Right lobe of liver (tissue), 6 donors: ENCODE measurements around the gene APBA2. TPM values are rescaled to one million over a fixed set of nuclear protein-coding genes. Genes with fewer than 3 reads are reported as not detected.

Source experiments
- ATAC-seq, 4 donors: fragments of 200-7000 bp; cut with Tn5 transposase; one replicate each; pipeline ENCODE4 v1.9.1; 2020; ENCODE audit warnings: mild to moderate bottlenecking in 4 of 4, moderate library complexity in 4 of 4
- DNase-seq, 3 donors: peaks; one replicate each; pipeline ENCODE4 v3.0.0-alpha.2; 2020
- H3K27ac ChIP-seq, 3 donors: fragments of 200-600 bp; one replicate each; pipeline ENCODE4 v1.8.0; 2022
- H3K27me3 ChIP-seq, 2 donors: fragments of 200-600 bp; one replicate each; pipeline ENCODE4 v1.8.0; 2022
- H3K36me3 ChIP-seq, 4 donors: fragments of 200-600 bp; sonication (generic) in 1 of 4; one replicate each; pipeline versions ENCODE4 v1.5.1 to v1.8.0; 2017 to 2022; ENCODE audit warnings: control low read depth in 1 of 4
- H3K4me1 ChIP-seq, 4 donors: fragments of 200-600 bp; sonication (generic) in 1 of 4; one replicate each; pipeline versions ENCODE4 v1.5.1 to v1.8.0; 2017 to 2022; ENCODE audit warnings: control low read depth in 1 of 4
- H3K4me3 ChIP-seq, 3 donors: fragments of 200-600 bp; one replicate each; pipeline ENCODE4 v1.8.0; 2022
- H3K9me3 ChIP-seq, 4 donors: fragments of 200-600 bp; sonication (generic) in 1 of 4; one replicate each; pipeline versions ENCODE4 v1.5.1 to v1.8.0; 2017 to 2022; ENCODE audit warnings: control low read depth in 1 of 4
- POLR2A ChIP-seq: fragments of 450-650 bp; IDR thresholded peaks from one replicate; pipeline ENCODE4 v1.6.1; 2017; ENCODE audit warnings: antibody characterized with exemption, mild to moderate bottlenecking
- WGBS: methylation state at CpG from one replicate; pipeline ENCODE4 v1.1.6; 2018; ENCODE audit warnings: low coverage, low lambda C conversion rate; ENCODE audit not compliant: insufficient coverage; ENCODE audit errors: missing lambda C conversion rate; 5-methylcytosine and 5-hydroxymethylcytosine counted together
- intact Hi-C, 2 donors: fragments of 100-400 bp; cut with DNase I; formaldehyde crosslinking; loops; one replicate each; pipeline versions ENCODE4 v1.11.2 to v1.14.1; 2022
- total RNA-seq, 6 experiments: library from RNA; depleted of rRNA in 2 of 6; stranded (reverse); fragments of >200 nt in 2 of 6; fragmentation: NEBNext Ultra II Directional in 3 of 6; extraction: Animal tissue kit (Norgen Biotek cat#: 25700) in 3 of 6; gene quantifications; one replicate each; pipeline versions ENCODE4 v1.1.0 to v1.2.4, GENCODE V29; 2016 to 2023
- TF ChIP-seq, protein P1 (sequence below), 4 donors: fragments of 200-600 bp in 3 of 4; fragments of 450-650 bp in 1 of 4; IDR thresholded peaks; one replicate each; pipeline versions ENCODE4 v1.5.1 to v1.8.0; 2016 to 2022; ENCODE audit warnings: antibody characterized with exemption in 4 of 4, mild to moderate bottlenecking in 2 of 4
- donor health status: DM: no; HTN: yes; CAD: no.
- donor health status: DM: no; HTN: no; CAD: no.
- donor health status: DM: no; HTN: no; CAD: no.
- donor health status: DM: no; HTN: yes; CAD: no.
- donor health status: DM: no; HTN: yes; CAD: no.

Gene APBA2
- total RNA-seq, 6 experiments from 2014 or later, result 0.51 to 0.75 (median 0.69) TPM

- Histone ChIP-seq H3K27me3 (no peaks in the 10 kb centered on the region), H3K9me3 (no peaks in the 10 kb centered on the region), H3K36me3 (no peaks in the 10 kb centered on the region), H3K27ac (no peak overlapping the region), H3K4me1 (no peaks in the 10 kb centered on the region), H3K4me3 (no peak overlapping the region)
- intact Hi-C loops, result no loop called here
- 76% methylated on average over 3 of the region's 5 CpGs for WGBS
- ATAC-seq (no peak), DNase-seq (no peak)
- no peak for TF ChIP-seq POLR2A
- TF ChIP-seq, protein P1, sequence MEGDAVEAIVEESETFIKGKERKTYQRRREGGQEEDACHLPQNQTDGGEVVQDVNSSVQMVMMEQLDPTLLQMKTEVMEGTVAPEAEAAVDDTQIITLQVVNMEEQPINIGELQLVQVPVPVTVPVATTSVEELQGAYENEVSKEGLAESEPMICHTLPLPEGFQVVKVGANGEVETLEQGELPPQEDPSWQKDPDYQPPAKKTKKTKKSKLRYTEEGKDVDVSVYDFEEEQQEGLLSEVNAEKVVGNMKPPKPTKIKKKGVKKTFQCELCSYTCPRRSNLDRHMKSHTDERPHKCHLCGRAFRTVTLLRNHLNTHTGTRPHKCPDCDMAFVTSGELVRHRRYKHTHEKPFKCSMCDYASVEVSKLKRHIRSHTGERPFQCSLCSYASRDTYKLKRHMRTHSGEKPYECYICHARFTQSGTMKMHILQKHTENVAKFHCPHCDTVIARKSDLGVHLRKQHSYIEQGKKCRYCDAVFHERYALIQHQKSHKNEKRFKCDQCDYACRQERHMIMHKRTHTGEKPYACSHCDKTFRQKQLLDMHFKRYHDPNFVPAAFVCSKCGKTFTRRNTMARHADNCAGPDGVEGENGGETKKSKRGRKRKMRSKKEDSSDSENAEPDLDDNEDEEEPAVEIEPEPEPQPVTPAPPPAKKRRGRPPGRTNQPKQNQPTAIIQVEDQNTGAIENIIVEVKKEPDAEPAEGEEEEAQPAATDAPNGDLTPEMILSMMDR (IDR thresholded peaks at IDR 0.05), result no peak
Observed at GRCh38 chr15:28996289-28996688, 110.5 kb downstream of the APBA2 start.

GRCh38 chr15:28996953-28997352, 111.2 kb downstream of the APBA2 start:
- Histone ChIP-seq H3K27ac (no peak overlapping the region), H3K4me3 (no peak overlapping the region), H3K27me3 (no peaks in the 10 kb centered on the region), H3K36me3 (no peaks in the 10 kb centered on the region), H3K9me3 (no peaks in the 10 kb centered on the region), H3K4me1 (no peaks in the 10 kb centered on the region)
- WGBS, result 66% methylated on average over 5 of the region's 5 CpGs
- DNase-seq (no peak), ATAC-seq (no peak)
- no peak for TF ChIP-seq POLR2A
- TF ChIP-seq, protein P1 (IDR thresholded peaks at IDR 0.05), result no peak
- intact Hi-C loops, result no loop called here

DNA sequence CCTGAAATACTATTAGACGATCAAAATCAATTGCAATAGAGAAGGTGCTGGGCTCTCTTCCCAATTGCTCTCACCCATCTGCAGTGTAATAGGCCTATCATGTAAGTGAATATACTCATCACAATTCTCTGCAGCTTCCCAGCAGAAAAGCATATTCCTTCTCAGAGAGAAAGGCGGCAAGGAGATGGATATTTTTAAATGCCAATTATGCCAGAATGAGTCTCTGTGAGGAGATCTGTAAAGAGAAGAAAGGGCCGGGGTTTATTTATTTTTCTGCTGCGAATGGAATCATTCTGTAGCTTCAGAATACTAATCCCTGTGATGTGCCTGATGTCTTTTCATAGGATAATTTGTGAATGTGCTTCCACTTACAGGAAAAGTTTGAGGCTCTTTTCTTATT, 112.0 kb downstream of the APBA2 start:
- H3K4me3 ChIP-seq, result no peak overlapping the region
- no peaks in the 10 kb centered on the region for H3K9me3 ChIP-seq
- WGBS, result 72% methylated on average over 4 of the region's 4 CpGs
- DNase-seq, result no peak
- TF ChIP-seq, protein P1 (IDR thresholded peaks at IDR 0.05), result no peak
- no peak for TF ChIP-seq POLR2A
- no peak for ATAC-seq
- no peaks in the 10 kb centered on the region for H3K36me3 ChIP-seq
- intact Hi-C loops, result no loop called here
- H3K27ac ChIP-seq, result no peak overlapping the region
- no peaks in the 10 kb centered on the region for H3K4me1 ChIP-seq
- no peaks in the 10 kb centered on the region for H3K27me3 ChIP-seq

GRCh38 chr15:28998511-28998910, 112.7 kb downstream of the APBA2 start:
- Histone ChIP-seq H3K4me3 (no peak overlapping the region), H3K27me3 (no peaks in the 10 kb centered on the region), H3K27ac (no peak overlapping the region), H3K4me1 (no peaks in the 10 kb centered on the region), H3K36me3 (no peaks in the 10 kb centered on the region), H3K9me3 (no peaks in the 10 kb centered on the region)
- TF ChIP-seq POLR2A, result no peak
- TF ChIP-seq, protein P1 (IDR thresholded peaks at IDR 0.05), result no peak
- whole genome bisulfite sequencing, result 92% methylated on average over 2 of the region's 5 CpGs
- ATAC-seq, result no peak
- intact Hi-C loops, result no loop called here
- DNase-seq, result no peak
